Naive thymus-derived CD4-positive, alpha-beta T cell (primary cell): ENCODE measurements around the gene ZPBP2. TPM values are rescaled to one million over a fixed set of nuclear protein-coding genes. Genes with fewer than 3 reads are reported as not detected.

Source experiments
- ATAC-seq: fragments of 150-1000 bp; cut with Tn5 transposase; 2 replicates; pipeline ENCODE4 v1.10.0; 2021; ENCODE audit warnings: mild to moderate bottlenecking, moderate library complexity
- CTCF ChIA-PET: fragments of 350-600 bp; sonication (Branson Sonifier 250); formaldehyde crosslinking; loops from one replicate; lab custom pipeline; 2021; ENCODE audit warnings: antibody characterized with exemption; lab: Charles Lee
- POLR2A ChIA-PET: fragments of 350-600 bp; sonication (Branson Sonifier 250); formaldehyde crosslinking; loops from one replicate; lab custom pipeline; 2021; ENCODE audit warnings: antibody characterized with exemption, inconsistent platforms; lab: Charles Lee
- DNase-seq, 9 donors: peaks; one replicate each; pipeline versions ENCODE4 v3.0.0 to v3.0.0-alpha.2; 2020 to 2022; ENCODE audit warnings: mixed read lengths in 1 of 9
- H3K27ac ChIP-seq: one replicate; pipeline ENCODE4 v1.7.0; 2013; ENCODE audit warnings: mild to moderate bottlenecking, low read depth, low read length, moderate library complexity
- H3K27me3 ChIP-seq, 2 donors: one replicate each; pipeline ENCODE4 v1.7.0; 2013; ENCODE audit warnings: low read length in 2 of 2, mild to moderate bottlenecking in 2 of 2, moderate library complexity in 2 of 2; ENCODE audit not compliant: control insufficient read depth in 2 of 2, insufficient read depth in 2 of 2
- H3K36me3 ChIP-seq, 3 experiments: 1 replicate in 2 of 3; 2 replicates in 1 of 3; pipeline ENCODE4 v1.7.0; 2013; ENCODE audit warnings: low read length in 3 of 3, mild to moderate bottlenecking in 3 of 3, moderate library complexity in 1 of 3; ENCODE audit not compliant: insufficient read depth in 3 of 3, control insufficient read depth in 2 of 3
- H3K4me1 ChIP-seq, 2 donors: one replicate each; pipeline ENCODE4 v1.7.0; 2013; ENCODE audit warnings: low read length in 2 of 2, mild to moderate bottlenecking in 2 of 2, moderate library complexity in 1 of 2; ENCODE audit not compliant: control insufficient read depth in 2 of 2, insufficient read depth in 2 of 2
- H3K4me3 ChIP-seq: 2 replicates; pipeline ENCODE4 v1.7.0; 2013; ENCODE audit warnings: mild to moderate bottlenecking, low read length
- H3K9me3 ChIP-seq, 3 experiments: 1 replicate in 2 of 3; 2 replicates in 1 of 3; pipeline ENCODE4 v1.7.0; 2013; ENCODE audit warnings: low read length in 3 of 3; ENCODE audit not compliant: control insufficient read depth in 2 of 3
- H3K27ac Mint-ChIP-seq, 9 donors: one replicate each; pipeline ENCODE4 v1.8.0; 2020 to 2022; ENCODE audit warnings: mixed read lengths in 9 of 9, mild to moderate bottlenecking in 8 of 9, moderate library complexity in 5 of 9, inconsistent platforms in 2 of 9
- H3K27me3 Mint-ChIP-seq, 5 donors: one replicate each; pipeline ENCODE4 v1.8.0; 2021 to 2022; ENCODE audit warnings: mixed read lengths in 5 of 5, mild to moderate bottlenecking in 1 of 5
- H3K36me3 Mint-ChIP-seq, 5 donors: one replicate each; pipeline ENCODE4 v1.8.0; 2020 to 2022; ENCODE audit warnings: mixed read lengths in 5 of 5, mild to moderate bottlenecking in 3 of 5, inconsistent platforms in 1 of 5
- H3K4me1 Mint-ChIP-seq, 7 donors: one replicate each; pipeline ENCODE4 v1.8.0; 2020 to 2022; ENCODE audit warnings: mixed read lengths in 7 of 7, mild to moderate bottlenecking in 3 of 7, inconsistent platforms in 1 of 7
- H3K4me3 Mint-ChIP-seq, 10 donors: one replicate each; pipeline ENCODE4 v1.8.0; 2020 to 2022; ENCODE audit warnings: mild to moderate bottlenecking in 10 of 10, mixed read lengths in 10 of 10, moderate library complexity in 6 of 10, inconsistent platforms in 2 of 10
- H3K9me3 Mint-ChIP-seq, 11 donors: one replicate each; pipeline ENCODE4 v1.8.0; 2020 to 2022; ENCODE audit warnings: mixed read lengths in 11 of 11, mild to moderate bottlenecking in 4 of 11, inconsistent platforms in 1 of 11, moderate library complexity in 1 of 11
- intact Hi-C, 2 donors: fragments of 100-400 bp; cut with micrococcal nuclease; formaldehyde crosslinking; loops; one replicate each; pipeline ENCODE4 v1.15.1; 2023
- polyA plus RNA-seq, 2 donors: library from polyadenylated mRNA; unstranded; fragments of 300-500 nt; fragmentation: Illumina TruSeq; gene quantifications; one replicate each; pipeline ENCODE4 v1.2.3, GENCODE V29; 2021
- total RNA-seq, 6 experiments: library from RNA in 5 of 6; stranded (reverse) in 5 of 6; gene quantifications; 1 replicate in 5 of 6; 2 replicates in 1 of 6; pipeline ENCODE4 v1.2.3 and lab custom pipeline; 2021 to 2026

Gene ZPBP2
- total and polyA plus RNA-seq, 7 experiments from 2014 or later = 0.11 to 0.84 (median 0.34) TPM; not detected in 3

DNA sequence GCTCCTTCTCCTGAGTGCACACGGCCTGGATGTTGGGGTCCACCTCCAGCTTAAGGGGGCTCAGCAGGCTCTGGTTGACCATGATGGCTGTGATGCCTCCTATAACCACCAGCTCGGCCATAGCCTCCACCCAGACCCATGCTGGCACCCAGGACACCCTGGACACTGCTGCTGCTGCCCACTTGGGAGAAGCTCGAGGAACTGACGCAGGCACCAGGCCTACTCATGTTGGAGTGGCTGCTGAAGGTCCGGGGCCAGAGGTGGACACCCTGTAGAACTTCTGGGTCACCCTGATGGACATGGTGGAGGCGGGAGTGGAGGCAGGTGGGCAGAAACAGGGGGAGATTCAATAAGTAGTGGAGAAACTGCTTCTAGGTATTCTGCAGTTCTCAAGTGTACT, 31.9 kb upstream of the ZPBP2 start:
- no peak overlapping the region for H3K4me3 ChIP-seq
- no peak overlapping the region for H3K27ac ChIP-seq
- no peaks in the 10 kb centered on the region for H3K27me3 ChIP-seq
- peaks cover 0 to 34% (median 0%) of the 10 kb centered on the region in 3 experiments for H3K36me3 ChIP-seq
- ChIA-PET CTCF (no interaction called here), POLR2A (interaction anchor here (1.4 to 2.2 kb wide), 3 partner anchors 8 to 31 kb away, joined by 3 to 9 read pairs (median 6); no protein-coding TSS in a partner anchor)
- H3K36me3 Mint-ChIP-seq = peaks cover 27 to 60% (median 54%) of the 10 kb centered on the region in 5 donors
- H3K4me1 ChIP-seq = peaks cover 0 to 5% of the 10 kb centered on the region in 2 donors
- peaks cover 0 to 32% (median 10%) of the 10 kb centered on the region in 11 donors for H3K9me3 Mint-ChIP-seq
- intact Hi-C loops = no loop called here
- H3K4me1 Mint-ChIP-seq = peaks cover 3 to 64% (median 53%) of the 10 kb centered on the region in 7 donors
- H3K27ac Mint-ChIP-seq = peak overlapping the region in 2 of 9 donors; percentile 21 to 54
- DNase-seq (no peak), ATAC-seq (no peak)
- no peak overlapping the region for H3K4me3 Mint-ChIP-seq
- H3K27me3 Mint-ChIP-seq = no peaks in the 10 kb centered on the region
- H3K9me3 ChIP-seq = peaks cover 0 to 6% (median 0%) of the 10 kb centered on the region in 3 experiments

DNA sequence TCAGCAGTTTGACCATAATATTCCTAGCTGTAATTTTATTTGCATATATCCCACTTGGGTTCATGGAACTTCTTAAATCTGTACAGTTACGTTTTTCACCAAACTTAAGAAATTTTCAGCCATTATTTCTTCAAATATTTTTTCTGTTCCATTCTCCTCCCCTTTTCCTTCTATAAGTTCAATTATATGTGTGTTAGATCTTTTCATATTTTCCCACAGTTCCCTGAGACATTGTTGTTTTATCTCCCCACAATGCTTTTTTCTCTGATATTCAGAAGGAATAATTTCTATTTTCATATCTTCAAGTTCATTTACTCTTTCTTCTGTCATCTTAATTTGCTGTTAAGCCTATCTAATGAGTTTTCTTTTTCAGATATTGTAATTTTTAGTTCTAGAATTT, 29.9 kb upstream of the ZPBP2 start:
- H3K4me1 Mint-ChIP-seq = peaks cover 11 to 68% (median 59%) of the 10 kb centered on the region in 7 donors
- H3K9me3 Mint-ChIP-seq = peaks cover 0 to 35% (median 10%) of the 10 kb centered on the region in 11 donors
- H3K4me3 Mint-ChIP-seq = peak overlapping the region in 1 of 10 donors; percentile 39
- DNase-seq = no peak
- H3K36me3 ChIP-seq = peaks cover 0 to 34% (median 0%) of the 10 kb centered on the region in 3 experiments
- ATAC-seq = no peak
- H3K36me3 Mint-ChIP-seq = peaks cover 31 to 68% (median 51%) of the 10 kb centered on the region in 5 donors
- no peak overlapping the region for H3K4me3 ChIP-seq
- intact Hi-C loops = no loop called here
- CTCF ChIA-PET = no interaction called here
- peaks cover 0 to 6% (median 0%) of the 10 kb centered on the region in 3 experiments for H3K9me3 ChIP-seq
- peaks cover 7 to 9% of the 10 kb centered on the region in 2 donors for H3K4me1 ChIP-seq
- no peaks in the 10 kb centered on the region for H3K27me3 ChIP-seq
- H3K27me3 Mint-ChIP-seq = no peaks in the 10 kb centered on the region
- H3K27ac ChIP-seq = no peak overlapping the region
- peak overlapping the region in 3 of 9 donors; percentile 62 to 83 (median 77) for H3K27ac Mint-ChIP-seq
- POLR2A ChIA-PET = interaction anchor here (1.2 to 1.5 kb wide), 2 partner anchors 8 to 19 kb away, joined by 3 to 6 read pairs; no protein-coding TSS in a partner anchor

DNA sequence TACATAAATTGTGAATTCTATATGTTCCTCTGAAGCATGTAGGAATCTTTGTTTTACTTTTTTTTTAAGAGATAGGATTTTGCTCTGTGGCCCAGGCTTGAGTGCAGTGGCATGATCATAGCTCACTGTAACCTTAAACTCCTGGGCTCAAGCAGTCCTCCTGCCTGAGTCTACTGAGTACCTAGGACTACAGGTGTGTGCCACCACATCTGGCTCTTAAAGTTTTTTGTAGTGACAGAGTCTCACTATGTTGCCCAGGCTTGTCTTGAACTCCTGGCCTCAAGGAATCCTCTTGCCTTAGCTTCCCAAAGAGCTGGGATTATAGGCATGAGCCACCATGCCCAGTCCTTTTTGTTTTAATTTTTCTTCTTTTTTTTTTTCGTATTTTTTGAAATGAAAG, 29.2 kb upstream of the ZPBP2 start:
- POLR2A ChIA-PET = interaction anchor here (0.6 to 0.9 kb wide), 2 partner anchors 19 to 55 kb away, joined by 3 read pairs; no protein-coding TSS in a partner anchor
- ATAC-seq = no peak
- CTCF ChIA-PET = no interaction called here
- Mint-ChIP-seq H3K27me3 (no peaks in the 10 kb centered on the region), H3K9me3 (peaks cover 0 to 32% (median 10%) of the 10 kb centered on the region in 11 donors), H3K4me3 (no peak overlapping the region), H3K36me3 (peaks cover 31 to 66% (median 51%) of the 10 kb centered on the region in 5 donors), H3K27ac (peak overlapping the region in 3 of 9 donors; percentile 12 to 77 (median 62)), H3K4me1 (peaks cover 17 to 70% (median 62%) of the 10 kb centered on the region in 7 donors)
- Histone ChIP-seq H3K27ac (no peak overlapping the region), H3K9me3 (peaks cover 0 to 6% (median 0%) of the 10 kb centered on the region in 3 experiments), H3K36me3 (peaks cover 0 to 34% (median 0%) of the 10 kb centered on the region in 3 experiments), H3K27me3 (no peaks in the 10 kb centered on the region), H3K4me3 (no peak overlapping the region), H3K4me1 (peaks cover 11 to 14% of the 10 kb centered on the region in 2 donors)
- intact Hi-C loops = no loop called here
- no peak for DNase-seq

DNA sequence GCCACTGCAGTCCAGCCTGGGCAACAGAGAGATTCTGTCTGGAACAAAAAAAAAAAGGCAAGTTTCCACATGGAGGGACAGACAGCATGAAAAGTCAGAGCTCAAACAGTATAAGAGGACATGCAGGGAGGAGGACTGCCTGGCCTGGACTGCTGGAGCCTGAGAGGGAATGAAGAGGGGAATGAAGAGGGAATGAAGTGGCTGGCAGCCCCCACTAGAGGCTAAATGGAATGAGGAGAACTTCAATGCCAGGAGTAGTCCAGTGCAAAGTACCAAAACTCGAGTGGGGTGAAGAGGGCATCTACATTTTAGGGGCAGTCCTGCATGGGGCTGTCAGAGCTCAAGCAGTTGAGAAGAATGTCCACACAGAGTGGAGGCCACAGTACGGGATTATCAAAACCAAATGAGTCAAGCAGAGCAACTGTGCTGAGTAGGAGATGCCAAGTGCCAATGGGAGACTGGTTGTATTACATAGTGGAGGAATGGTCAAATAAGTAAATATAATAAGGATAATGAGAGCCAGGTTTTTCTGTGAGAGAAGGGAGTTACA, 26.8 kb upstream of the ZPBP2 start:
- intact Hi-C loops = no loop called here
- ATAC-seq = no peak

DNA sequence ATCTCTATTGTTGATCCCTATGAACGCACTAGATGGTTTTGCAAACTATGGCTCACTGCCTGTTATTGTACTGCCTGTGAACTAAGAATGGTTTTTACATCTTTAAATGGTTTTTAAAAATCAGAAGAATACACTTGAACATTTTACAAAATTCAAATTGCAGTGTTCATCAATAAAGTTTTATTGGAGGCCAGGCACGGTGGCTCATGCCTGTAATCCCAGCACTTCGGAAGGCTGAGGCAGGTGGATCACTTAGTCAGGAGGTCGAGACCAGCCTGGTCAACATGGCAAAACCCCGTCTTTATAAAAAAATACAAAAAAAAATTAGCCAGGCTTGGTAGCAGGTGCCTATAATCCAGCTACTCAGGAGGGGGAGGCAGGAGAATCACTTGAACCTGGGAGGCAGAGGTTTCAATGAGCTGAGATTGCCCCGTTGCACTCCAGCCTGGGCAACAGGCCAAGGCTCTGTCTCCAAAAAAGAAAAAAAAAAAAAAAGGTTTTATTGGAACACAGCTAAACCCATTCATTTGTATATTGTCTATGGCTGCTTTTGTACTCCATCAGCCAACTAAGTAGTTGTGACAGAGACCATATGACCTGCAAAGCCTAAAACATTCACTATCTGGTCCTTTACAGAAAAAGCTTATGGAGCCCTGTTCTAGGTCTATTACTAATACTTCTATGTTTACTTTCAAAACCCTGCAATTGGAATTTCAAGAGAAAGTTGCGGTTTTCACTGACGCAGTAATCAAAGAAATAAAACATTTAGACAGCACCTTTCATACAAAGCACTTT, 22.8 kb upstream of the ZPBP2 start:
- DNase-seq = no peak
- Histone ChIP-seq H3K9me3 (no peaks in the 10 kb centered on the region), H3K36me3 (peaks cover 0 to 10% (median 0%) of the 10 kb centered on the region in 3 experiments), H3K4me1 (peaks cover 32 to 36% of the 10 kb centered on the region in 2 donors), H3K27ac (peak overlapping the region; percentile 57), H3K4me3 (no peak overlapping the region), H3K27me3 (no peaks in the 10 kb centered on the region)
- ATAC-seq = no peak
- Mint-ChIP-seq H3K9me3 (peaks cover 0 to 5% (median 0%) of the 10 kb centered on the region in 11 donors), H3K4me3 (peak overlapping the region in 3 of 10 donors; percentile 2 to 30 (median 12)), H3K36me3 (peaks cover 7 to 21% (median 12%) of the 10 kb centered on the region in 5 donors), H3K4me1 (peaks cover 38 to 94% (median 83%) of the 10 kb centered on the region in 7 donors), H3K27me3 (no peaks in the 10 kb centered on the region), H3K27ac (peak overlapping the region in 8 of 9 donors; percentile 68 to 94 (median 87))
- CTCF ChIA-PET = interaction anchor here (0.7 to 1.2 kb wide), 2 partner anchors 10 to 510 kb away, joined by 3 to 4 read pairs; no protein-coding TSS in a partner anchor
- POLR2A ChIA-PET = interaction anchor here (0.7 to 5.1 kb wide), 7 partner anchors 8 to 90 kb away, joined by 3 to 30 read pairs (median 6); no protein-coding TSS in a partner anchor
- intact Hi-C loops = loop anchor here in 1 of 2 donors (2.0 to 5.0 kb wide), 3 partner anchors 16 to 50 kb away; no protein-coding TSS in a partner anchor

More for the DNA sequence above, 26.8 kb upstream of the ZPBP2 start:
- Mint-ChIP-seq H3K9me3 (peaks cover 0 to 17% (median 10%) of the 10 kb centered on the region in 11 donors), H3K4me3 (peak overlapping the region in 8 of 10 donors; percentile 20 to 80 (median 44)), H3K27ac (peak overlapping the region in 7 of 9 donors; percentile 32 to 90 (median 70)), H3K36me3 (peaks cover 22 to 48% (median 34%) of the 10 kb centered on the region in 5 donors), H3K27me3 (no peaks in the 10 kb centered on the region), H3K4me1 (peaks cover 20 to 74% (median 62%) of the 10 kb centered on the region in 7 donors)
- Histone ChIP-seq H3K27ac (no peak overlapping the region), H3K9me3 (no peaks in the 10 kb centered on the region), H3K36me3 (peaks cover 0 to 17% (median 0%) of the 10 kb centered on the region in 3 experiments), H3K4me1 (peaks cover 14 to 23% of the 10 kb centered on the region in 2 donors), H3K4me3 (no peak overlapping the region), H3K27me3 (no peaks in the 10 kb centered on the region)
- no peak for DNase-seq
- POLR2A ChIA-PET = interaction anchor here (0.6 kb wide), 1 partner anchor 33 kb away, joined by 3 read pairs; no protein-coding TSS in a partner anchor
- CTCF ChIA-PET = no interaction called here

DNA sequence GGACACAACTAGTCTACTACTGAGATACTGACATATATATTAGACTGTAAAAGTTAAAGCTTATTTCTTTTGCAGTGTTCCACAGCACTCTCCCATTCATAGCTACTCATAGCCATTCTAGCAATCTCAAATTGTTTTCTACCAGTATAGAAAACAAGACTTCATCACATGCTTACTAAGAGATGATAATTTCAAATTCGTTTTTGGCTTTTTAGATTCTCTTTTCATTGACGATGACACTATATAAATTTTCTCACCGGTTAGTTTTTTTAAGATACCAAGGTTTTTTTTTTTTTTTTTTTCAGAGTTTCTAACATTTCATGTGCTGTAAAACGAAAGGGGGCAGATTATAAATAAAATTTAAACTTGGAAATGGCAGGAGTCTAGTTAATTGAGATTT, 21.8 kb upstream of the ZPBP2 start:
- peak overlapping the region in 3 of 10 donors; percentile 20 to 50 (median 48) for H3K4me3 Mint-ChIP-seq
- DNase-seq = no peak
- H3K27me3 ChIP-seq = no peaks in the 10 kb centered on the region
- ChIA-PET CTCF (interaction anchor here (0.6 to 1.4 kb wide), 2 partner anchors 75 to 91 kb away, joined by 3 to 5 read pairs; no protein-coding TSS in a partner anchor), POLR2A (interaction anchor here (1.2 to 5.1 kb wide), 5 partner anchors 9 to 91 kb away, joined by 4 to 30 read pairs (median 6); no protein-coding TSS in a partner anchor)
- no peak for ATAC-seq
- peaks cover 3 to 13% (median 4%) of the 10 kb centered on the region in 5 donors for H3K36me3 Mint-ChIP-seq
- intact Hi-C loops = loop anchor here in 1 of 2 donors (5.0 kb wide), 1 partner anchor 34 kb away; no protein-coding TSS in a partner anchor
- H3K9me3 ChIP-seq = no peaks in the 10 kb centered on the region
- H3K9me3 Mint-ChIP-seq = peaks cover 0 to 2% (median 0%) of the 10 kb centered on the region in 11 donors
- H3K4me3 ChIP-seq = no peak overlapping the region
- peak overlapping the region in 7 of 9 donors; percentile 64 to 90 (median 82) for H3K27ac Mint-ChIP-seq
- peaks cover 39 to 86% (median 76%) of the 10 kb centered on the region in 7 donors for H3K4me1 Mint-ChIP-seq
- peaks cover 0 to 4% (median 0%) of the 10 kb centered on the region in 3 experiments for H3K36me3 ChIP-seq
- no peaks in the 10 kb centered on the region for H3K27me3 Mint-ChIP-seq
- peaks cover 32 to 36% of the 10 kb centered on the region in 2 donors for H3K4me1 ChIP-seq
- no peak overlapping the region for H3K27ac ChIP-seq
